Natural killer cell (primary cell): Measurements from ENCODE around the gene CARMIL1. TPM values are rescaled to one million over a fixed set of nuclear protein-coding genes. Genes with fewer than 3 reads are reported as not detected.

Source experiments
- ATAC-seq, 3 donors: fragments of 150-1000 bp in 2 of 3; fragments of 200-7000 bp in 1 of 3; cut with Tn5 transposase; 1 replicate in 1 of 3; 2 replicates in 2 of 3; pipeline ENCODE4 v1.10.0; 2021; ENCODE audit warnings: mild to moderate bottlenecking in 2 of 3, moderate library complexity in 2 of 3
- DNase-seq, 2 donors: peaks; one replicate each; pipeline versions ENCODE4 v3.0.0 to v3.0.0-alpha.2; 2013 to 2021; ENCODE audit warnings: mixed read lengths in 1 of 2
- H3K27ac ChIP-seq: one replicate; pipeline ENCODE4 v1.5.1; 2013; ENCODE audit warnings: mild to moderate bottlenecking, low read length
- H3K27me3 ChIP-seq: one replicate; pipeline ENCODE4 v1.6.1; 2013; ENCODE audit warnings: low read length; ENCODE audit not compliant: control insufficient read depth, insufficient read depth
- H3K36me3 ChIP-seq: one replicate; pipeline ENCODE4 v1.6.1; 2013; ENCODE audit warnings: low read length; ENCODE audit not compliant: control insufficient read depth, insufficient read depth
- H3K4me1 ChIP-seq: one replicate; pipeline ENCODE4 v1.6.1; 2013; ENCODE audit warnings: low read length; ENCODE audit not compliant: control insufficient read depth, insufficient read depth
- H3K4me3 ChIP-seq: one replicate; pipeline ENCODE4 v1.5.1; 2013; ENCODE audit warnings: low read length
- H3K9me3 ChIP-seq: one replicate; pipeline ENCODE4 v1.6.1; 2013; ENCODE audit warnings: low read length; ENCODE audit not compliant: control insufficient read depth, insufficient read depth
- H3K27ac Mint-ChIP-seq, 2 donors: one replicate each; pipeline ENCODE4 v1.8.0; 2022; ENCODE audit warnings: mild to moderate bottlenecking in 2 of 2, mixed read lengths in 2 of 2, moderate library complexity in 1 of 2
- H3K27me3 Mint-ChIP-seq, 2 donors: one replicate each; pipeline ENCODE4 v1.8.0; 2022; ENCODE audit warnings: low read depth in 2 of 2, mixed read lengths in 2 of 2
- H3K36me3 Mint-ChIP-seq: one replicate; pipeline ENCODE4 v1.8.0; 2022; ENCODE audit warnings: mixed read lengths
- H3K4me1 Mint-ChIP-seq, 2 donors: one replicate each; pipeline ENCODE4 v1.8.0; 2022; ENCODE audit warnings: mixed read lengths in 2 of 2
- H3K4me3 Mint-ChIP-seq: one replicate; pipeline ENCODE4 v1.8.0; 2022; ENCODE audit warnings: mild to moderate bottlenecking, moderate library complexity, mixed read lengths
- H3K9me3 Mint-ChIP-seq, 2 donors: one replicate each; pipeline ENCODE4 v1.8.0; 2022; ENCODE audit warnings: mixed read lengths in 2 of 2
- WGBS: methylation state at CpG from one replicate; pipeline ENCODE4 v1.1.7; 2013; ENCODE audit warnings: missing lambda C conversion rate; ENCODE audit not compliant: insufficient coverage; 5-methylcytosine and 5-hydroxymethylcytosine counted together
- intact Hi-C: fragments of 100-400 bp; cut with micrococcal nuclease; formaldehyde crosslinking; loops from one replicate; pipeline ENCODE4 v1.14.2; 2022
- total RNA-seq, 4 donors: library from RNA; stranded (reverse); fragments of 120-200 nt in 1 of 4; gene quantifications; one replicate each; pipeline versions ENCODE4 v1.2.3 to v1.2.4, GENCODE V29; 2013 to 2022
- TF ChIP-seq, protein P1 (sequence below): fragments of 200-600 bp; IDR thresholded peaks from one replicate; pipeline ENCODE4 v1.8.0; 2022; ENCODE audit warnings: antibody characterized with exemption

The CARMIL1 gene
- total RNA-seq, 3 donors from 2014 or later (not counting 1 experiment from before 2014, with no cell fraction given): 0.25 to 1.1 (median 0.35) TPM

DNA sequence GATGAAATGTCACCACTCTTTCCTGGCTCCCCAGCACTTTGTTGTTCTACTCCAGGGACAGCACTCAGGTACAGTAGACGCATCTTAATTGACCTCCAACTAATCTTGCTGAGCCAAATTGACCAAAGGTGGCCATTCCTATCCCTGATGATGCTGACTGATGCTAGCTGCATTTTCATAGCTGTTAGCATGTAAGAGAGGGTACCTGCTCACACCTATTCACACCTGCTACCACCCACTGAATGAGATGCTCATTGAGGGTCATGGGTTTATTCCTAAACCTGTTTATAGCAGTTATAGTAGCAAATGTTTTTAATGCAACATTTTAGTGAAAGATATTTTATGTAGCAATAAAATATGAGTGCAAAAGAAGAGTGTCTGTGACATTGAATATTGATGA lies 145.1 kb downstream of the CARMIL1 start:
- no peak for ATAC-seq
- H3K4me1 Mint-ChIP-seq: no peaks in the 10 kb centered on the region
- peaks cover 3% of the 10 kb centered on the region for H3K9me3 ChIP-seq
- intact Hi-C loops: no loop called here
- H3K27me3 ChIP-seq: no peaks in the 10 kb centered on the region
- 90% methylated on average over 1 of the region's 1 CpG for WGBS
- H3K4me1 ChIP-seq: no peaks in the 10 kb centered on the region
- H3K27ac Mint-ChIP-seq: no peak overlapping the region
- no peak overlapping the region for H3K27ac ChIP-seq
- H3K4me3 ChIP-seq: no peak overlapping the region
- no peak overlapping the region for H3K4me3 Mint-ChIP-seq
- peaks cover 0 to 2% of the 10 kb centered on the region in 2 donors for H3K27me3 Mint-ChIP-seq
- no peaks in the 10 kb centered on the region for H3K9me3 Mint-ChIP-seq
- no peaks in the 10 kb centered on the region for H3K36me3 Mint-ChIP-seq
- DNase-seq: no peak
- H3K36me3 ChIP-seq: no peaks in the 10 kb centered on the region
- TF ChIP-seq, protein P1, sequence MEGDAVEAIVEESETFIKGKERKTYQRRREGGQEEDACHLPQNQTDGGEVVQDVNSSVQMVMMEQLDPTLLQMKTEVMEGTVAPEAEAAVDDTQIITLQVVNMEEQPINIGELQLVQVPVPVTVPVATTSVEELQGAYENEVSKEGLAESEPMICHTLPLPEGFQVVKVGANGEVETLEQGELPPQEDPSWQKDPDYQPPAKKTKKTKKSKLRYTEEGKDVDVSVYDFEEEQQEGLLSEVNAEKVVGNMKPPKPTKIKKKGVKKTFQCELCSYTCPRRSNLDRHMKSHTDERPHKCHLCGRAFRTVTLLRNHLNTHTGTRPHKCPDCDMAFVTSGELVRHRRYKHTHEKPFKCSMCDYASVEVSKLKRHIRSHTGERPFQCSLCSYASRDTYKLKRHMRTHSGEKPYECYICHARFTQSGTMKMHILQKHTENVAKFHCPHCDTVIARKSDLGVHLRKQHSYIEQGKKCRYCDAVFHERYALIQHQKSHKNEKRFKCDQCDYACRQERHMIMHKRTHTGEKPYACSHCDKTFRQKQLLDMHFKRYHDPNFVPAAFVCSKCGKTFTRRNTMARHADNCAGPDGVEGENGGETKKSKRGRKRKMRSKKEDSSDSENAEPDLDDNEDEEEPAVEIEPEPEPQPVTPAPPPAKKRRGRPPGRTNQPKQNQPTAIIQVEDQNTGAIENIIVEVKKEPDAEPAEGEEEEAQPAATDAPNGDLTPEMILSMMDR: no peak

DNA sequence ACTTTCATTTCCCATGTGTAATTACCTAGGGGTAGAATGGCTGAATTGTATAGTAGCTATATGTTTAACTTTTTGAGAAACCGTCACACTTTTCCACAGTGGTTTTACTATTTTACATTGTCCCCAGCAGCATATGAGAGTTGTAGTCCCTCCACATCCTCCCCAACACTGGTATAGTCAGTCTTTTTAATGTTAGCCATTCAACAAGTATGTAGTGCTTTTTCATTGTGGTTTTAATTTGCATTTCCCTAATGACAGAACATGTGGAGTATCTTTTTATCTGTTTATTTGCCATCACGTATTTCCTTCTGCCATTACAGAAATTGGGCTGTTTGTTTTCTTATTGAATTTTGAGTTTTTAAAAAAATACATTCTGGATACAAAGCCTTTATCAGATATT lies 148.4 kb downstream of the CARMIL1 start:
- no peak for DNase-seq
- Mint-ChIP-seq H3K4me1 (no peaks in the 10 kb centered on the region), H3K27ac (no peak overlapping the region), H3K9me3 (no peaks in the 10 kb centered on the region), H3K36me3 (no peaks in the 10 kb centered on the region), H3K27me3 (peaks cover 0 to 2% of the 10 kb centered on the region in 2 donors), H3K4me3 (no peak overlapping the region)
- Histone ChIP-seq H3K9me3 (no peaks in the 10 kb centered on the region), H3K27ac (no peak overlapping the region), H3K4me1 (no peaks in the 10 kb centered on the region), H3K4me3 (no peak overlapping the region), H3K27me3 (no peaks in the 10 kb centered on the region), H3K36me3 (no peaks in the 10 kb centered on the region)
- TF ChIP-seq, protein P1: no peak
- ATAC-seq: no peak
- intact Hi-C loops: no loop called here
- WGBS: no CpG with 5 or more reads among the region's 2 CpGs

DNA sequence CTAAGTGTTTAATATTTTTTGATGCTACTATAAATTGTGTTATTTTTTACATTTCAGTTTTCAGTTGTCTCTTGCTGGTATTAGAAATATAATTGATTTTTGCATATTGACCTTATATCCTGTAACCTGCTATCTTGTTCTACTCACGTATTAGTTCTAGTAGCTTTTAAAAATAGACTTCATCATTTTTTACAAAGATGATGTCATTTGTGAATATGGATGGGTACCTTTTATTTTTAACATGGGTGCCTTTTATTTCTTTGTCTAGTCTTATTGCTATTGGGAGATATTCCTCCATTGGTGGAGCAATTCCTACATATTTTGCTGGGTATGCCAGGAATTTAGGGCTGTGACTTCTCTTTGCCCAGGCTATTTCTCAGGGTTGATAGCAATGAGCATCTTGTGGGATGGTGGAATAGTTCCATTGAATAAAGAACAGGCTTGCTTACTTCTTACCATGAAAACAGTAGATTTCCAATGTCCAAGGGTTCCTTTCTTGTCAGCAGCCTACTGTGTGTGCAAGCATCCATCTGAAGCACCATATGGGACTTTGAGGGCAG lies 149.7 kb downstream of the CARMIL1 start:
- Mint-ChIP-seq H3K27ac (no peak overlapping the region), H3K4me1 (no peaks in the 10 kb centered on the region)
- no CpG with 5 or more reads among the region's 1 CpG for WGBS

More for the DNA sequence above, 149.7 kb downstream of the CARMIL1 start:
- intact Hi-C loops: no loop called here
- H3K36me3 Mint-ChIP-seq: no peaks in the 10 kb centered on the region
- no peak for DNase-seq
- peaks cover 0 to 2% of the 10 kb centered on the region in 2 donors for H3K27me3 Mint-ChIP-seq
- no peaks in the 10 kb centered on the region for H3K4me1 ChIP-seq
- H3K9me3 Mint-ChIP-seq: no peaks in the 10 kb centered on the region
- H3K36me3 ChIP-seq: no peaks in the 10 kb centered on the region
- H3K4me3 Mint-ChIP-seq: no peak overlapping the region
- H3K27me3 ChIP-seq: no peaks in the 10 kb centered on the region
- H3K27ac ChIP-seq: no peak overlapping the region
- no peak for ATAC-seq
- H3K9me3 ChIP-seq: no peaks in the 10 kb centered on the region
- H3K4me3 ChIP-seq: no peak overlapping the region
- TF ChIP-seq, protein P1: no peak
